Transverse colon (tissue), 4 donors: ENCODE data around the gene SFTPB.

Experiments used
- CTCF ChIP-seq, 5 experiments: fragments of 200-600 bp in 3 of 5; fragments of 450-650 bp in 2 of 5; sonication (generic) in 3 of 5; IDR thresholded peaks; 1 replicate in 2 of 5; 2 replicates in 3 of 5; pipeline ENCODE4 v1.5.1; 2016 to 2017; ENCODE audit warnings: antibody characterized with exemption in 5 of 5, inconsistent platforms in 3 of 5, mild to moderate bottlenecking in 2 of 5, moderate library complexity in 1 of 5
- EP300 ChIP-seq: sonication (generic); formaldehyde crosslinking; IDR thresholded peaks from one replicate; pipeline ENCODE4 v1.6.1; 2017; ENCODE audit warnings: antibody characterized with exemption, low read depth
- POLR2A ChIP-seq: fragments of 450-650 bp; IDR thresholded peaks from one replicate; pipeline ENCODE4 v1.6.1; 2016; ENCODE audit warnings: antibody characterized with exemption, mild to moderate bottlenecking, moderate library complexity
- POLR2AphosphoS5 ChIP-seq, 3 donors: sonication (generic); formaldehyde crosslinking; IDR thresholded peaks; one replicate each; pipeline ENCODE4 v1.6.1; 2016; ENCODE audit warnings: antibody characterized with exemption in 3 of 3

GRCh38 chr2:85615413-85615728 lies 52.6 kb downstream of the SFTPB start:
- TF ChIP-seq CTCF (IDR thresholded peaks at IDR 0.05) (no peak), POLR2AphosphoS5 (IDR thresholded peaks at IDR 0.05) (no peak), POLR2A (no peak), EP300 (no peak)
